ENCODE measurements around the gene ZNF581. TPM values are rescaled to one million over a fixed set of nuclear protein-coding genes. Genes with fewer than 3 reads are reported as not detected.

The ZNF581 gene
- polyA plus RNA-seq, 1 of the 3 experiments (the other 2 are of a cell fraction): 24.7 TPM

DNA sequence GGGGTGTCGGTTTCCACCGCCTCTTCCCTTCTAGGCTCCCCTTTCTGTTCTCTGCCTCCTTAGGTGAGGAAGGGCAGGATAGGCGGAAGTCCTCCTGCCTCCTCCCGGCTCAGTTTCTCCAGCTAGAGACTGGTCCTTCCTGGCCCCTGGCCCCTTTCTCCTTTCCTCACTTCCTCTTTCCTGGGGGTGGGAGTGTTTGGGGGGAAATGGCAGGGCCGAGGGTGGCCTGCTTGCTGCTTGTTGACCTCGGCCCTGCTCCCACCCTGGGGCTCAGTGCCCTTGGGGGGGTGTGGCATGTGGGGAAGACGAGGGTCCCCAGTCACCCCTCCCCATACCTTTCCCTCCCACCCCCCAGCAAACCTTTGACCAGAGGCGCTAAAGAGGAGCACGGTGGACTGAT is 16.4 kb downstream of the ZNF581 start:
- no peak overlapping the region for H3K4me2 ChIP-seq
- no peak overlapping the region for H3K9ac ChIP-seq
- no peaks in the 10 kb centered on the region for H3K9me2 ChIP-seq
- peaks cover 83% of the 10 kb centered on the region for H4K20me1 ChIP-seq (ENCODE audit: insufficient read depth)
- no peak overlapping the region for H3K27ac ChIP-seq (ENCODE audit: low read depth in 2 of 2, low read length in 1 of 2)
- POLR2A ChIA-PET: no interaction called here
- no peaks in the 10 kb centered on the region for H3K27me3 ChIP-seq (ENCODE audit: insufficient read depth)
- peaks cover 33 to 54% of the 10 kb centered on the region in 2 experiments for H3K36me3 ChIP-seq (replicated peaks in 1 of 2; ENCODE audit: control insufficient read depth in 1 of 2, insufficient read depth in 2 of 2, low read length in 1 of 2)
- H3K4me3 ChIP-seq (ENCODE audit: low read depth in 2 of 2, low read length in 1 of 2): no peak overlapping the region
- no peak for DNase-seq
- no peak overlapping the region for H2AFZ ChIP-seq (ENCODE audit: low read depth)
- H3K9me3 ChIP-seq: no peaks in the 10 kb centered on the region
- TF ChIP-seq, protein P1, sequence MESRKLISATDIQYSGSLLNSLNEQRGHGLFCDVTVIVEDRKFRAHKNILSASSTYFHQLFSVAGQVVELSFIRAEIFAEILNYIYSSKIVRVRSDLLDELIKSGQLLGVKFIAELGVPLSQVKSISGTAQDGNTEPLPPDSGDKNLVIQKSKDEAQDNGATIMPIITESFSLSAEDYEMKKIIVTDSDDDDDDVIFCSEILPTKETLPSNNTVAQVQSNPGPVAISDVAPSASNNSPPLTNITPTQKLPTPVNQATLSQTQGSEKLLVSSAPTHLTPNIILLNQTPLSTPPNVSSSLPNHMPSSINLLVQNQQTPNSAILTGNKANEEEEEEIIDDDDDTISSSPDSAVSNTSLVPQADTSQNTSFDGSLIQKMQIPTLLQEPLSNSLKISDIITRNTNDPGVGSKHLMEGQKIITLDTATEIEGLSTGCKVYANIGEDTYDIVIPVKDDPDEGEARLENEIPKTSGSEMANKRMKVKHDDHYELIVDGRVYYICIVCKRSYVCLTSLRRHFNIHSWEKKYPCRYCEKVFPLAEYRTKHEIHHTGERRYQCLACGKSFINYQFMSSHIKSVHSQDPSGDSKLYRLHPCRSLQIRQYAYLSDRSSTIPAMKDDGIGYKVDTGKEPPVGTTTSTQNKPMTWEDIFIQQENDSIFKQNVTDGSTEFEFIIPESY (IDR thresholded peaks at IDR 0.05; ENCODE audit: borderline replicate concordance, low read depth): no peak
- TF ChIP-seq, protein P2, sequence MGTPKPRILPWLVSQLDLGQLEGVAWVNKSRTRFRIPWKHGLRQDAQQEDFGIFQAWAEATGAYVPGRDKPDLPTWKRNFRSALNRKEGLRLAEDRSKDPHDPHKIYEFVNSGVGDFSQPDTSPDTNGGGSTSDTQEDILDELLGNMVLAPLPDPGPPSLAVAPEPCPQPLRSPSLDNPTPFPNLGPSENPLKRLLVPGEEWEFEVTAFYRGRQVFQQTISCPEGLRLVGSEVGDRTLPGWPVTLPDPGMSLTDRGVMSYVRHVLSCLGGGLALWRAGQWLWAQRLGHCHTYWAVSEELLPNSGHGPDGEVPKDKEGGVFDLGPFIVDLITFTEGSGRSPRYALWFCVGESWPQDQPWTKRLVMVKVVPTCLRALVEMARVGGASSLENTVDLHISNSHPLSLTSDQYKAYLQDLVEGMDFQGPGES (IDR thresholded peaks at IDR 0.05; ENCODE audit: low read depth, low read length): no peak
- TF ChIP-seq, protein P3, sequence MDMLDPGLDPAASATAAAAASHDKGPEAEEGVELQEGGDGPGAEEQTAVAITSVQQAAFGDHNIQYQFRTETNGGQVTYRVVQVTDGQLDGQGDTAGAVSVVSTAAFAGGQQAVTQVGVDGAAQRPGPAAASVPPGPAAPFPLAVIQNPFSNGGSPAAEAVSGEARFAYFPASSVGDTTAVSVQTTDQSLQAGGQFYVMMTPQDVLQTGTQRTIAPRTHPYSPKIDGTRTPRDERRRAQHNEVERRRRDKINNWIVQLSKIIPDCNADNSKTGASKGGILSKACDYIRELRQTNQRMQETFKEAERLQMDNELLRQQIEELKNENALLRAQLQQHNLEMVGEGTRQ (IDR thresholded peaks at IDR 0.05; ENCODE audit: borderline replicate concordance, low read depth, low read length): no peak
- no peak for TF ChIP-seq TEAD4 (IDR thresholded peaks at IDR 0.05; ENCODE audit: borderline replicate concordance, insufficient read depth)
- H3K79me2 ChIP-seq (ENCODE audit: insufficient read depth): peaks cover 98% of the 10 kb centered on the region
- H3F3A ChIP-seq (replicated peaks; ENCODE audit: insufficient read depth): peaks cover 5% of the 10 kb centered on the region
- H3K4me1 ChIP-seq (ENCODE audit: control insufficient read depth in 1 of 2, insufficient read depth in 2 of 2, low read depth in 1 of 2, low read length in 1 of 2): peaks cover 14 to 25% of the 10 kb centered on the region in 2 experiments; a peak in 3 of 4 replicates
- 89% methylated on average over 9 of the region's 9 CpGs for WGBS (ENCODE audit: low lambda C conversion rate)
- CTCF ChIA-PET: interaction anchor here (4.7 kb wide), 1 partner anchor 12 kb away, joined by 34 read pairs; no protein-coding TSS in a partner anchor

DNA sequence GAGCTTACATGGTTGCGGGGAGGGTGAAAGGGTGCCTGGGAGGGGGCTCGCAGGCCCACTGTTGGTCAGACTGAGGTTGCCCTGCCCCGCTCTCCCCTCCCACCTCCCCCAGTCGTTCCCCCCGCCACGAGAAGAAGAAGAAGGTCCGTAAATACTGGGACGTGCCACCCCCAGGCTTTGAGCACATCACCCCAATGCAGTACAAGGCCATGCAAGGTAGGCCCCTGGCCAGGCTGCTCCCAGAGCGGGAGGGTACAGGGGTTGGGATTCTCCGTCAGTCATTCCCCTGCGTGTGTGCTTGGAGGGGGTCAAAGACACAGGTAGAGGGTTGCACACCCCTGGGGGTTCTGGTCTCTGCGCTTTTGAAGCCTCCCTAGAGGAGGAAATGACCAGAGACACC is 17.0 kb downstream of the ZNF581 start:
- Histone ChIP-seq H3K27ac (ENCODE audit: low read depth in 2 of 2, low read length in 1 of 2) (no peak overlapping the region; a peak in 1 of 4 replicates), H3K4me1 (ENCODE audit: control insufficient read depth in 1 of 2, insufficient read depth in 2 of 2, low read depth in 1 of 2, low read length in 1 of 2) (peaks cover 14 to 25% of the 10 kb centered on the region in 2 experiments; a peak in 3 of 4 replicates), H3K36me3 (replicated peaks in 1 of 2; ENCODE audit: control insufficient read depth in 1 of 2, insufficient read depth in 2 of 2, low read length in 1 of 2) (peaks cover 33 to 54% of the 10 kb centered on the region in 2 experiments), H3K9ac (no peak overlapping the region), H3K4me3 (ENCODE audit: low read depth in 2 of 2, low read length in 1 of 2) (no peak overlapping the region), H3K9me3 (no peaks in the 10 kb centered on the region), H3K27me3 (ENCODE audit: insufficient read depth) (no peaks in the 10 kb centered on the region), H4K20me1 (ENCODE audit: insufficient read depth) (peaks cover 86% of the 10 kb centered on the region), H3F3A (replicated peaks; ENCODE audit: insufficient read depth) (peaks cover 4% of the 10 kb centered on the region), H3K9me2 (no peaks in the 10 kb centered on the region), H3K4me2 (no peak overlapping the region), H2AFZ (ENCODE audit: low read depth) (no peak overlapping the region), H3K79me2 (ENCODE audit: insufficient read depth) (peaks cover 95% of the 10 kb centered on the region)
- TF ChIP-seq, protein P2 (IDR thresholded peaks at IDR 0.05; ENCODE audit: low read depth, low read length): no peak
- TF ChIP-seq MEF2A (IDR thresholded peaks at IDR 0.05; ENCODE audit: borderline replicate concordance, low read depth): no peak
- no peak for DNase-seq
- 97% methylated on average over 8 of the region's 12 CpGs for WGBS (ENCODE audit: low lambda C conversion rate)
- CTCF ChIA-PET: interaction anchor here (0.8 to 4.7 kb wide), 2 partner anchors 11 kb away, joined by 3 to 34 read pairs; no protein-coding TSS in a partner anchor
- POLR2A ChIA-PET: no interaction called here

Data from SK-N-SH (cell line).